HFF-Myc (cell line): Measurements from ENCODE around the gene SELP.
"Not testable (repeated sequence)": the region's sequence is repeated elsewhere in the genome, so short reads cannot be mapped to it uniquely, and the experiment has no call there.

Experiments used
- DNase-seq: peaks from one replicate; pipeline ENCODE4 v3.0.0-alpha.2; 2011; ENCODE audit warnings: low read depth; ENCODE audit errors: extremely low read depth
- H3K4me3 ChIP-seq: replicated peaks from 2 replicates; pipeline ENCODE4 v1.5.1; 2011; ENCODE audit warnings: low read depth, mild to moderate bottlenecking, control low read depth, low read length
- CTCF ChIP-seq: IDR thresholded peaks from 2 replicates; pipeline ENCODE4 v1.5.1; 2012; ENCODE audit warnings: mild to moderate bottlenecking, low read depth, low read length, control low read depth; ENCODE audit errors: missing control alignments

SELP gene

DNA sequence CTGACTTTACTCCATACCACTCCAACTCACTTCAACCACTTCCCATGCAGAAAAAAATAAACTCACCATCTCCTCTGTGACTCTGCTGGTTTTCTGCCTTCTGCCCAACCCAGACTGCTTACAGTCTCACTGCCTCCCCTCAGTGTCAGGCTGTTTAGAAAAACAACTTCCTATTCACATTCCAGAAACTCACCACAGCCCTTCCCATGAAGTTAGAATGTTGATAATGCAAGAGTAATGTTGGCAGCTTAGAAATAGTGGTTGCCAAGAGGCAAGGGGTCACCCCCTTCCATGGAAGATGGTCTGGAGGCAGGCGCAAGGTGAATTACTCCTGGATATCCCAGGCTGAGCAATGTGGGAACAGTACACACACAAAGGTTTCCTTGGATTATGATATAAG lies at the start of gene SELP:
Gene SELP, minus strand, starts transcription at position 119 of the 400 bp plus-strand sequence. Its CDS starts 50 bp downstream, at position 69.
- TF ChIP-seq CTCF = no peak
- H3K4me3 ChIP-seq = no peak within 1 kb of the TSS
- no peak for DNase-seq

GRCh38 chr1:169679692-169680091 lies 49.8 kb upstream of the SELP start:
- TF ChIP-seq CTCF = no peak
- no peak overlapping the region for H3K4me3 ChIP-seq
- no peak for DNase-seq

DNA sequence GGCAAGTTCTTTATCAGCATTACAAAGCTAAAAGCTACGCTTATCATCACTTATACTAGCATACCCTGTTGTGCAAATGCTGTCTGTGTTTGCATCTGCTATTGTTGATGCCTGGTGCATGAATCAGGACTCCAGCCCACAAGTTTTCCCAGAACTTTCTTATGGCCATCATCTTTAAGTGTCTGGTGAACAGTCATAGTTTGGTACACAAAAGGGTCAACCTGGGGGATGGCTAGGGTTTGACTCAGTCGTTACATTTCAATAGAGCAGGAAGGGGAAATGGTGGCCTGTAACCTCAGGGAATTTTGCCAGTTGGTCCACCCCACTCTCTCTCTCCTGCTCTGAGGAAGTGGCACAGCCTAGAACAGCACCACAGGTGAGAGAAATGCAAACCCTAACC lies 46.1 kb upstream of the SELP start:
- no peak overlapping the region for H3K4me3 ChIP-seq
- TF ChIP-seq CTCF = no peak
- no peak for DNase-seq

DNA sequence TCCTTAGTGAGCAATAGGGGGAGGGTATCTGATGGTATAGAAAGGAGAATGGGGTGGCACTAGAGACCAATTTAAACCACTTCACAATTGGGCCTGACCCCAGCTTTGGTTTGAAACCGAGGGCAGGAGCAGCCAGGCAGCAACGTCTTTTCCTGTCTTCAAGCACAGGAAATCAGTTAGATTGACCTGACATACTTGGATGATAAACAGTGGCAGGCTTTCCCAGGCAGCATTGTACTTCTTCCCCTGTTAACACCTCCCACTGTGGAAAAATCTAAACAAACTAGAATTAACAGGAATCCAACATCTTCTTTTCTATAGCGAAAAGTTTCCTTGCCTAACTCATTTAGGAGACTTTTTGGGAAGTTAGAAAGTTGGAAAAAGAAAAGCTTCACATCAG lies 40.9 kb upstream of the SELP start:
- no peak overlapping the region for H3K4me3 ChIP-seq
- DNase-seq = no peak
- TF ChIP-seq CTCF = no peak

DNA sequence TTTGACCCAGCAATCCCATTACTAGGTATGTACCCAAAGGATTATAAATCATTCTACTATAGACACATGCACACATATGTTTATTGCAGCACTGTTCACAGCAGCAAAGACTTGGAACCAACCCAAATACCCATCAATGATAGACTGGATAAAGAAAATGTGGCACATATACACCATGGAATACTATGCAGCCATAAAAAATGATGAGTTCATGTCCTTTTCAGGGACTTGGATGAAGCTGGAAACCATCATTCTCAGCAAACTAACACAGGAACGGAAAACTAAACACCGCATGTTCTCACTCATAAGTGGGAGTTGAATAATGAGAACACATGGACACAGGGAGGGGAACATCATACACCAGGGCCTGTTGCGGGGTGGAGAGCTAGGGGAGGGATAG lies 40.3 kb upstream of the SELP start:
- DNase-seq, H3K4me3 ChIP-seq: not testable (repeated sequence)

DNA sequence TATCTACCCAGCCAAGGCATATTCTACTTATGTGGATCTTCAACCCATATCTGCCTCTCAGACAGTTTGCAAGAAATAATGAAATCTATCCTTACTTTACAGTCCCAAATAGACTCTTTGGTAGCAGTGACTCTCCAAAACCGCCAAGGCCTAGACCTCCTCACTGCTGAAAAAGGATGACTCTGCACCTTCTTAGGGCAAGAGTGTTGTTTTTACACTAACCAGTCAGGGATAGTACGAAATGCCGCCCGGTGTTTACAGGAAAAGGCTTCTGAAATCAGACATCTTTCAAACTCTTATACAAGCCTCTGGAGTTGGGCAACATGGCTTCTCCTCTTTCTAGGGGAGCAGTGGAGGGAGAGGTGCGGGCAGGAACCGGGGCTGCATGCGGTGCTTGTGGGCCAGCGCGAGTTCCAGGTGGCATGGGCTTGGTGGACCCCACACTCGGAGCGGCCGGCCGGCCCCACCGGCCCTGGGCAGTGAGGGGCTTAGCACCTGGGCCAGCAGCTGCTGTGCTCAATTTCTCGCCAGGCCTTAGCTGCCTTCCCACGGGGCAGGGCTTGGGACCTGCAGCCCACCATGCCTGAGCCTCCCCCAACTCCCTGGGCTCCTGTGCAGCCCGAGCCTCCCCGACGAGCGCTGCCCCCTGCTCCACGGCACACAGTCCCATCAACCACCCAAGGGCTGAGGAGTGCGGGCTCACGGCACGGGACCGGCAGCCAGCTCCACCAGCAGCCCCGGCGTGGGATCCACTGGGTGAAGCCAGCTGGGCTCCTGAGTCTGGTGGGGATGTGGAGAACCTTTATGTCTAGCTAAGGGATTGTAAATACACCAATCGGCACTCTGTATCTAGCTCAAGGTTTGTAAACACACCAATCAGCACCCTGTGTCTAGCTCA lies 38.0 kb upstream of the SELP start:
- DNase-seq, H3K4me3 ChIP-seq: not testable (repeated sequence)

- DNase-seq, H3K4me3 ChIP-seq: not testable (repeated sequence)
Measured at GRCh38 chr1:169667227-169667639, 37.3 kb upstream of the SELP start.

- not testable (repeated sequence) for H3K4me3 ChIP-seq, DNase-seq
Measured at GRCh38 chr1:169662680-169663079, 32.8 kb upstream of the SELP start.

- H3K4me3 ChIP-seq, DNase-seq: not testable (repeated sequence)
Measured at GRCh38 chr1:169661066-169661465, 31.1 kb upstream of the SELP start.

DNA sequence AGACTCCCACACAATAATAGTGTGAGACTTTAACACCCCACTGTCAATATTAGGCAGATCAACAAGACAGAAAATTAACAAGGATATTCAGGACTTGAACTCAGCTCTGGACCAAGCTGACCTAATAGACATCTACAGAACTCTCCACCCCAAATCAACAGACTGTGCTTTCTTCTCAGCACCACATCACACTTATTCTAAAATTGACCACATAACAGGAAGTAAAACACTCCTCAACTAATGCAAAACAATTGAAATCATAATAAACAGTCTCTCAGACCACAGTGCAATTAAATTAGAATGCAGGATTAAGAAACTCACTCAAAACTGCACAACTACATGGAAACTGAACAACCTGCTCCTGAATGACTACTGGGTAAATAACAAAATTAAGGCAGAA lies 28.9 kb upstream of the SELP start:
- DNase-seq = not testable (repeated sequence)

More for the DNA sequence above, 28.9 kb upstream of the SELP start:
- not testable (repeated sequence) for H3K4me3 ChIP-seq
